Suprapubic skin (tissue), 4 donors: ENCODE results near the gene DNAJB7. TPM values are rescaled to one million over a fixed set of nuclear protein-coding genes. Genes with fewer than 3 reads are reported as not detected.
"Not testable (repeated sequence)": the region's sequence is repeated elsewhere in the genome, so short reads cannot be mapped to it uniquely, and the experiment has no call there.

Experiments used
- DNase-seq, 2 donors: peaks; one replicate each; pipeline ENCODE4 v3.0.0-alpha.2; 2019; ENCODE audit warnings: low spot score in 2 of 2
- H3K27ac ChIP-seq: fragments of 200-600 bp; sonication (generic); one replicate; pipeline ENCODE4 v1.5.1; 2019
- H3K27me3 ChIP-seq: fragments of 200-600 bp; sonication (generic); one replicate; pipeline ENCODE4 v1.5.1; 2019
- H3K36me3 ChIP-seq: fragments of 200-600 bp; sonication (generic); one replicate; pipeline ENCODE4 v1.5.1; 2019
- H3K4me1 ChIP-seq: fragments of 200-600 bp; sonication (generic); one replicate; pipeline ENCODE4 v1.5.1; 2019
- H3K4me3 ChIP-seq: fragments of 200-600 bp; sonication (generic); one replicate; pipeline ENCODE4 v1.5.1; 2019; ENCODE audit warnings: mild to moderate bottlenecking
- H3K9me3 ChIP-seq: fragments of 200-600 bp; sonication (generic); one replicate; pipeline ENCODE4 v1.5.1; 2019
- EP300 ChIP-seq: sonication (generic); formaldehyde crosslinking; IDR thresholded peaks from one replicate; pipeline ENCODE4 v1.6.1; 2017; ENCODE audit warnings: antibody characterized with exemption
- POLR2A ChIP-seq, 2 donors: fragments of 450-650 bp; IDR thresholded peaks; one replicate each; pipeline ENCODE4 v1.6.1; 2017; ENCODE audit warnings: antibody characterized with exemption in 2 of 2, mild to moderate bottlenecking in 2 of 2, moderate library complexity in 2 of 2
- POLR2AphosphoS5 ChIP-seq, 3 donors: sonication (generic); formaldehyde crosslinking; IDR thresholded peaks; one replicate each; pipeline ENCODE4 v1.6.1; 2017; ENCODE audit warnings: antibody characterized with exemption in 3 of 3
- WGBS: methylation state at CpG from one replicate; pipeline ENCODE4 v1.1.5; 2018; 5-methylcytosine and 5-hydroxymethylcytosine counted together
- total RNA-seq, 4 donors: library from RNA; depleted of rRNA; stranded (reverse); fragments of >200 nt; gene quantifications; one replicate each; pipeline ENCODE4 v1.1.0, GENCODE V29; 2016
- TF ChIP-seq, protein P1 (sequence below), 2 donors: fragments of 200-600 bp in 1 of 2; fragments of 450-650 bp in 1 of 2; sonication (generic) in 1 of 2; IDR thresholded peaks; one replicate each; pipeline ENCODE4 v1.5.1; 2016 to 2019; ENCODE audit warnings: antibody characterized with exemption in 2 of 2, mild to moderate bottlenecking in 1 of 2, moderate library complexity in 1 of 2

Gene DNAJB7
- total RNA-seq, 4 donors from 2014 or later, result not detected

DNA sequence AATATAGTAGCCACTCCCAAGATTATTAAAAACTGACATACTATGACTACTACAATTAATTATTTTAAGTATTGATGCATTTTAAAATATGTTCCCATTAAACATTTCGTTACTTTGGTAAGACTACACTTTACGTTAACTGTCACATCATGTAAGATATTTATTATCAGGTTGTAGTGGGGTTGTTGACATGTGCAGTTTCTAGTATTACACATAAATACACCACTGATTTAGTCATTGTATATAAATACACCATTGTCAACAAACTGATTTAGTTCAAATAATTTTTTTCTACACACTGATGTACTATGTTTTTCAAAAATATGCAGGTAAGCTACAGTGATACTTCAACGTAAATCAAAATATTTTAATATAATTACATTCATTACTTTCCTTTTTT is 17.0 kb downstream of the DNAJB7 start:
- WGBS, result 95% methylated on average over 3 of the region's 3 CpGs
- DNase-seq, result no peak
- no peaks in the 10 kb centered on the region for H3K9me3 ChIP-seq
- peaks cover 96% of the 10 kb centered on the region for H3K36me3 ChIP-seq
- no peak overlapping the region for H3K4me3 ChIP-seq
- no peaks in the 10 kb centered on the region for H3K4me1 ChIP-seq
- no peak for TF ChIP-seq EP300
- no peak for TF ChIP-seq POLR2AphosphoS5 (IDR thresholded peaks at IDR 0.05)
- TF ChIP-seq, protein P1, sequence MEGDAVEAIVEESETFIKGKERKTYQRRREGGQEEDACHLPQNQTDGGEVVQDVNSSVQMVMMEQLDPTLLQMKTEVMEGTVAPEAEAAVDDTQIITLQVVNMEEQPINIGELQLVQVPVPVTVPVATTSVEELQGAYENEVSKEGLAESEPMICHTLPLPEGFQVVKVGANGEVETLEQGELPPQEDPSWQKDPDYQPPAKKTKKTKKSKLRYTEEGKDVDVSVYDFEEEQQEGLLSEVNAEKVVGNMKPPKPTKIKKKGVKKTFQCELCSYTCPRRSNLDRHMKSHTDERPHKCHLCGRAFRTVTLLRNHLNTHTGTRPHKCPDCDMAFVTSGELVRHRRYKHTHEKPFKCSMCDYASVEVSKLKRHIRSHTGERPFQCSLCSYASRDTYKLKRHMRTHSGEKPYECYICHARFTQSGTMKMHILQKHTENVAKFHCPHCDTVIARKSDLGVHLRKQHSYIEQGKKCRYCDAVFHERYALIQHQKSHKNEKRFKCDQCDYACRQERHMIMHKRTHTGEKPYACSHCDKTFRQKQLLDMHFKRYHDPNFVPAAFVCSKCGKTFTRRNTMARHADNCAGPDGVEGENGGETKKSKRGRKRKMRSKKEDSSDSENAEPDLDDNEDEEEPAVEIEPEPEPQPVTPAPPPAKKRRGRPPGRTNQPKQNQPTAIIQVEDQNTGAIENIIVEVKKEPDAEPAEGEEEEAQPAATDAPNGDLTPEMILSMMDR (IDR thresholded peaks at IDR 0.05), result no peak
- TF ChIP-seq POLR2A (IDR thresholded peaks at IDR 0.05), result no peak
- no peak overlapping the region for H3K27ac ChIP-seq
- no peaks in the 10 kb centered on the region for H3K27me3 ChIP-seq

- H3K27me3 ChIP-seq, result no peaks in the 10 kb centered on the region
- no peak for TF ChIP-seq POLR2AphosphoS5 (IDR thresholded peaks at IDR 0.05)
- TF ChIP-seq, protein P1 (IDR thresholded peaks at IDR 0.05), result no peak
- TF ChIP-seq EP300, result no peak
- TF ChIP-seq POLR2A (IDR thresholded peaks at IDR 0.05), result no peak
- H3K9me3 ChIP-seq, result no peaks in the 10 kb centered on the region
- H3K4me1 ChIP-seq, result no peaks in the 10 kb centered on the region
- peaks cover 83% of the 10 kb centered on the region for H3K36me3 ChIP-seq
- H3K27ac ChIP-seq, result no peak overlapping the region
- no peak overlapping the region for H3K4me3 ChIP-seq
- no peak for DNase-seq
- 81% methylated on average over 3 of the region's 3 CpGs for WGBS
Measured at GRCh38 chr22:40838486-40838885, 23.4 kb downstream of the DNAJB7 start.

DNA sequence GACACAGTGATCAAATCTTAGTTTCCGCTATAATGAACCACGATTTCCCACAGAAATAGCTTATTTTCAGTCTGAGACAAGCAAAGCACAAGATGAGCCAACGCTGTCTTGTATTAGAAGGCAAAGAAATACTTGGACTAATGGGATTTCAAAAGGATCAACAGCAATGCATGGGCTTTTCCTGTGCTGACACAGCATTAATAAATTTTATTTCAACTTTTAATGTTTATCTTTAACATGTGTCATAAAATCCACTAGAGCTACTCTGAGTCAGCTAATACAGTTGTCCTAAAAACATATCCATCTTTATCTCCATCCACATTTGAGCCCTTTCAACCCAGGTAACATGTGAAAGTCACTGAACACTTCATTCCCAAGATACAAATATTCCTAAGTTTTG is 27.3 kb downstream of the DNAJB7 start:
- WGBS, result 95% methylated on average over 3 of the region's 3 CpGs
- peaks cover 82% of the 10 kb centered on the region for H3K36me3 ChIP-seq
- H3K4me3 ChIP-seq, result no peak overlapping the region
- no peak overlapping the region for H3K27ac ChIP-seq
- H3K27me3 ChIP-seq, result no peaks in the 10 kb centered on the region
- no peak for DNase-seq
- no peaks in the 10 kb centered on the region for H3K9me3 ChIP-seq
- TF ChIP-seq EP300 (no peak), POLR2A (IDR thresholded peaks at IDR 0.05) (no peak), POLR2AphosphoS5 (IDR thresholded peaks at IDR 0.05) (no peak)
- TF ChIP-seq, protein P1 (IDR thresholded peaks at IDR 0.05), result no peak
- H3K4me1 ChIP-seq, result no peaks in the 10 kb centered on the region

- 86% methylated on average over 6 of the region's 6 CpGs for WGBS
- H3K27ac ChIP-seq, result no peak overlapping the region
- TF ChIP-seq POLR2A (IDR thresholded peaks at IDR 0.05) (no peak), EP300 (no peak), POLR2AphosphoS5 (IDR thresholded peaks at IDR 0.05) (no peak)
- TF ChIP-seq, protein P1 (IDR thresholded peaks at IDR 0.05), result no peak
- peaks cover 86% of the 10 kb centered on the region for H3K36me3 ChIP-seq
- no peaks in the 10 kb centered on the region for H3K4me1 ChIP-seq
- no peak overlapping the region for H3K4me3 ChIP-seq
- DNase-seq, result no peak
- no peaks in the 10 kb centered on the region for H3K27me3 ChIP-seq
- no peaks in the 10 kb centered on the region for H3K9me3 ChIP-seq
Measured at GRCh38 chr22:40829131-40829530, 32.8 kb downstream of the DNAJB7 start.

- Histone ChIP-seq H3K27ac (no peak overlapping the region), H3K9me3 (no peaks in the 10 kb centered on the region), H3K4me3 (no peak overlapping the region), H3K27me3 (no peaks in the 10 kb centered on the region), H3K4me1 (no peaks in the 10 kb centered on the region), H3K36me3 (peaks cover 80% of the 10 kb centered on the region)
- 82% methylated on average over 7 of the region's 7 CpGs for WGBS
- TF ChIP-seq POLR2A (IDR thresholded peaks at IDR 0.05) (no peak), EP300 (no peak), POLR2AphosphoS5 (IDR thresholded peaks at IDR 0.05) (no peak)
- TF ChIP-seq, protein P1 (IDR thresholded peaks at IDR 0.05), result no peak
- no peak for DNase-seq
Measured at GRCh38 chr22:40826984-40827741, 34.8 kb downstream of the DNAJB7 start.

DNA sequence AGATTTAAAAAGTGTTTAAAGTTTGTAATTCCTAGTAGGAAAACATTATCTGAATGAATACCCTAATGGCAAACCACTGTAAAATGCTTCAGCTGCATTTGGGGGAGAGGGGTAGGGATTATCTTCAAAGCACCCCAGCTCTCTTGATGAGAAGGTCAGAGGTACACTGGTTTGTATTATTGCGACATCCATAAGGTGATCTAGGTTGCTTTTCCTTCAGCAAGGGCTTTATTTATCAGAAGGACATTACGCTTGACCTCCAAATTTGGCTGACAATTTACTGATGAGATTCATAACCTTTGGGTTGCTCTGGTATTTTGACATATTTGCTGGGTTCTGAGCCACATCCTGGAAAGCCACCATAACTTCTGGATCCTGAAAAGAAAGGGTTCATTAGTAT is 35.6 kb downstream of the DNAJB7 start:
- H3K4me1 ChIP-seq, H3K27ac ChIP-seq, H3K9me3 ChIP-seq, DNase-seq, H3K27me3 ChIP-seq, H3K4me3 ChIP-seq: not testable (repeated sequence)
- WGBS, result 100% methylated on average over 2 of the region's 2 CpGs
- peaks cover 71% of the 10 kb centered on the region for H3K36me3 ChIP-seq
